ENCODE data around the gene GOT2. TPM values are rescaled to one million over a fixed set of nuclear protein-coding genes. Genes with fewer than 3 reads are reported as not detected.

Gene GOT2
- polyA plus RNA-seq (2012; rRNA removed): 59.2 and 69.2 TPM in 2 replicates
- 66.5 and 75.8 TPM in 2 replicates for polyA plus RNA-seq (2012; cell fraction: cytosol; rRNA removed)
- polyA plus RNA-seq (2012; cell fraction: nucleus; rRNA removed): 57.9 and 83.5 TPM in 2 replicates

DNA sequence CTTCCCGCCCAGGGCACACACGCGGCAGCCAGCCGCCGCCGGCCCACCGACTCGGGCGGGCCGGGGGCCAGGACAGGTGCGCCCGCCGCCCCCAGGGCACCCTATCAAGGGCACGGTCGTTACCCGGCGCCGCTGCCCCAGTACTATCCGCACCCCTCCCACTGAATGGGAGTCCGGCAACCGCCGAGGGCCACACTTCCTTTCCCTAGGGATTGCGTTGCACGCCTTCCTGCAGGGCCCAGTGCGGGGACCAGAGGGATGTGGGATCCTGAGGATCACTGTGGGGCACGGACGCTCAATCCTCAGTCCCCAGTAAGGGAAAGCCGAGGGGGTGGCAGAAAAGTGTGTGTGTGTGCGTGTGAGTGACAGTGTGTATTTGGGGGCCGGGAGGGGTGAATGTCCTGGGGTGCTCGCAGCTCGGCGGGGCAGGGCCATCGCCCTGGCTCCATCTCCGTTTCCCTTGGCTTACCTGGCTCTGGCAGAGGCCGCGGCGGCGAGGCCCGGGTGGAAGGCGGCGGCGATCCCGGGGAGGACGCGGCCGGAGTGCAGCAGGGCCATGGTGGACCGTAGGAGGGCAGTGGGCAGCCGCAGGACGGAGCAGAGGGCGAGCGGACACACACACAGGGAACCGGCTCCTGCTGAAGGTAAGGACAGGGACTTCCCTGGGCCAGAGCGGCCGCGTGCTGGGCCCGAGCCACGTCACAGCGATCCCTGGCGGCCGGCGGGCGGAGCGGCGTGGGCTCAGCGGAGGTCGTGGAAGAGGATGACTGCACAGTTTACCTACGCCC lies at the start of gene GOT2:
GOT2 (minus strand) TSS at position 646 of the 788 bp plus-strand sequence; CDS start at position 558, 88 bp downstream.
- Histone ChIP-seq H3K27me3 (ENCODE audit: insufficient read depth) (no peaks in the 10 kb centered on the region), H3K4me1 (ENCODE audit: control insufficient read depth in 1 of 2, insufficient read depth in 2 of 2, low read depth in 1 of 2, low read length in 1 of 2) (peaks cover 0 to 6% of the 10 kb centered on the region in 2 experiments; a peak in 3 of 4 replicates), H3K9ac (peak within 1 kb of the TSS; percentile 84), H3K27ac (ENCODE audit: low read depth in 2 of 2, low read length in 1 of 2) (peak within 1 kb of the TSS; percentile 67 to 71; a peak in 3 of 4 replicates), H3K79me2 (ENCODE audit: insufficient read depth) (peaks cover 52% of the 10 kb centered on the region), H3K4me3 (ENCODE audit: low read depth in 2 of 2, low read length in 1 of 2) (peak within 1 kb of the TSS; percentile 85 to 98), H3K4me2 (peak within 1 kb of the TSS; percentile 86), H2AFZ (ENCODE audit: low read depth) (peak within 1 kb of the TSS; percentile 80; the same call in 1 of the 2 replicates), H3K9me2 (no peaks in the 10 kb centered on the region), H3F3A (replicated peaks; ENCODE audit: insufficient read depth) (no peaks in the 10 kb centered on the region), H3K9me3 (no peaks in the 10 kb centered on the region), H3K36me3 (replicated peaks in 1 of 2; ENCODE audit: control insufficient read depth in 1 of 2, insufficient read depth in 2 of 2, low read length in 1 of 2) (peaks cover 0 to 5% of the 10 kb centered on the region in 2 experiments), H4K20me1 (ENCODE audit: insufficient read depth) (peaks cover 9% of the 10 kb centered on the region)
- ChIA-PET POLR2A (no interaction called here), CTCF (interaction anchor here (0.5 to 1.8 kb wide), 11 partner anchors 9 to 69 kb away, joined by 3 to 7 read pairs (median 4); no protein-coding TSS in a partner anchor)
- WGBS (ENCODE audit: low lambda C conversion rate): under 1% methylated on average over 32 of the region's 68 CpGs
- DNase-seq: peak; percentile 94
- TF ChIP-seq NFIC (IDR thresholded peaks at IDR 0.05; ENCODE audit: borderline replicate concordance) (peak; percentile 91), MXI1 (IDR thresholded peaks at IDR 0.05; ENCODE audit: low read depth, low read length) (peak; percentile 82), SIN3A (IDR thresholded peaks at IDR 0.05; ENCODE audit: borderline replicate concordance, low read depth, low read length) (peak; percentile 93; the same call in 1 of the 2 replicates), TAF1 (IDR thresholded peaks at IDR 0.05; ENCODE audit: borderline replicate concordance, low read depth, low read length) (peak; percentile 86), TCF12 (IDR thresholded peaks at IDR 0.05) (no peak), POLR2AphosphoS5 (IDR thresholded peaks at IDR 0.05; ENCODE audit: low read depth, low read length) (peak; percentile 77), CHD2 (IDR thresholded peaks at IDR 0.05; ENCODE audit: low read length, partially characterized antibody) (peak; percentile 87), EP300 (IDR thresholded peaks at IDR 0.05; ENCODE audit: borderline replicate concordance in 1 of 2, low read depth in 1 of 2, low read length in 1 of 2) (no peak; a peak in 1 of 4 replicates), JUND (IDR thresholded peaks at IDR 0.05) (no peak), RAD21 (IDR thresholded peaks at IDR 0.05; ENCODE audit: low read length) (0 out of 2 replicates have a peak, but pooled peaks have one; percentile 16), FOXJ3 (CRISPR knock-in tag; IDR thresholded peaks at IDR 0.05) (0 out of 2 replicates have a peak, but pooled peaks have one; percentile 32), RXRA (IDR thresholded peaks at IDR 0.05; ENCODE audit: borderline replicate concordance, low read depth) (no peak), MEF2A (IDR thresholded peaks at IDR 0.05; ENCODE audit: borderline replicate concordance, low read depth) (no peak), ELF1 (IDR thresholded peaks at IDR 0.05) (0 out of 2 replicates have a peak, but pooled peaks have one; percentile 56)
- TF ChIP-seq, protein P1, sequence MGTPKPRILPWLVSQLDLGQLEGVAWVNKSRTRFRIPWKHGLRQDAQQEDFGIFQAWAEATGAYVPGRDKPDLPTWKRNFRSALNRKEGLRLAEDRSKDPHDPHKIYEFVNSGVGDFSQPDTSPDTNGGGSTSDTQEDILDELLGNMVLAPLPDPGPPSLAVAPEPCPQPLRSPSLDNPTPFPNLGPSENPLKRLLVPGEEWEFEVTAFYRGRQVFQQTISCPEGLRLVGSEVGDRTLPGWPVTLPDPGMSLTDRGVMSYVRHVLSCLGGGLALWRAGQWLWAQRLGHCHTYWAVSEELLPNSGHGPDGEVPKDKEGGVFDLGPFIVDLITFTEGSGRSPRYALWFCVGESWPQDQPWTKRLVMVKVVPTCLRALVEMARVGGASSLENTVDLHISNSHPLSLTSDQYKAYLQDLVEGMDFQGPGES (IDR thresholded peaks at IDR 0.05; ENCODE audit: low read depth, low read length): no peak
- TF ChIP-seq, protein P2, sequence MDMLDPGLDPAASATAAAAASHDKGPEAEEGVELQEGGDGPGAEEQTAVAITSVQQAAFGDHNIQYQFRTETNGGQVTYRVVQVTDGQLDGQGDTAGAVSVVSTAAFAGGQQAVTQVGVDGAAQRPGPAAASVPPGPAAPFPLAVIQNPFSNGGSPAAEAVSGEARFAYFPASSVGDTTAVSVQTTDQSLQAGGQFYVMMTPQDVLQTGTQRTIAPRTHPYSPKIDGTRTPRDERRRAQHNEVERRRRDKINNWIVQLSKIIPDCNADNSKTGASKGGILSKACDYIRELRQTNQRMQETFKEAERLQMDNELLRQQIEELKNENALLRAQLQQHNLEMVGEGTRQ (IDR thresholded peaks at IDR 0.05; ENCODE audit: borderline replicate concordance, low read depth, low read length): no peak
- TF ChIP-seq, protein P3, sequence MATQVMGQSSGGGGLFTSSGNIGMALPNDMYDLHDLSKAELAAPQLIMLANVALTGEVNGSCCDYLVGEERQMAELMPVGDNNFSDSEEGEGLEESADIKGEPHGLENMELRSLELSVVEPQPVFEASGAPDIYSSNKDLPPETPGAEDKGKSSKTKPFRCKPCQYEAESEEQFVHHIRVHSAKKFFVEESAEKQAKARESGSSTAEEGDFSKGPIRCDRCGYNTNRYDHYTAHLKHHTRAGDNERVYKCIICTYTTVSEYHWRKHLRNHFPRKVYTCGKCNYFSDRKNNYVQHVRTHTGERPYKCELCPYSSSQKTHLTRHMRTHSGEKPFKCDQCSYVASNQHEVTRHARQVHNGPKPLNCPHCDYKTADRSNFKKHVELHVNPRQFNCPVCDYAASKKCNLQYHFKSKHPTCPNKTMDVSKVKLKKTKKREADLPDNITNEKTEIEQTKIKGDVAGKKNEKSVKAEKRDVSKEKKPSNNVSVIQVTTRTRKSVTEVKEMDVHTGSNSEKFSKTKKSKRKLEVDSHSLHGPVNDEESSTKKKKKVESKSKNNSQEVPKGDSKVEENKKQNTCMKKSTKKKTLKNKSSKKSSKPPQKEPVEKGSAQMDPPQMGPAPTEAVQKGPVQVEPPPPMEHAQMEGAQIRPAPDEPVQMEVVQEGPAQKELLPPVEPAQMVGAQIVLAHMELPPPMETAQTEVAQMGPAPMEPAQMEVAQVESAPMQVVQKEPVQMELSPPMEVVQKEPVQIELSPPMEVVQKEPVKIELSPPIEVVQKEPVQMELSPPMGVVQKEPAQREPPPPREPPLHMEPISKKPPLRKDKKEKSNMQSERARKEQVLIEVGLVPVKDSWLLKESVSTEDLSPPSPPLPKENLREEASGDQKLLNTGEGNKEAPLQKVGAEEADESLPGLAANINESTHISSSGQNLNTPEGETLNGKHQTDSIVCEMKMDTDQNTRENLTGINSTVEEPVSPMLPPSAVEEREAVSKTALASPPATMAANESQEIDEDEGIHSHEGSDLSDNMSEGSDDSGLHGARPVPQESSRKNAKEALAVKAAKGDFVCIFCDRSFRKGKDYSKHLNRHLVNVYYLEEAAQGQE (IDR thresholded peaks at IDR 0.05; ENCODE audit: low read depth, low read length): no peak
- TF ChIP-seq, protein P4, sequence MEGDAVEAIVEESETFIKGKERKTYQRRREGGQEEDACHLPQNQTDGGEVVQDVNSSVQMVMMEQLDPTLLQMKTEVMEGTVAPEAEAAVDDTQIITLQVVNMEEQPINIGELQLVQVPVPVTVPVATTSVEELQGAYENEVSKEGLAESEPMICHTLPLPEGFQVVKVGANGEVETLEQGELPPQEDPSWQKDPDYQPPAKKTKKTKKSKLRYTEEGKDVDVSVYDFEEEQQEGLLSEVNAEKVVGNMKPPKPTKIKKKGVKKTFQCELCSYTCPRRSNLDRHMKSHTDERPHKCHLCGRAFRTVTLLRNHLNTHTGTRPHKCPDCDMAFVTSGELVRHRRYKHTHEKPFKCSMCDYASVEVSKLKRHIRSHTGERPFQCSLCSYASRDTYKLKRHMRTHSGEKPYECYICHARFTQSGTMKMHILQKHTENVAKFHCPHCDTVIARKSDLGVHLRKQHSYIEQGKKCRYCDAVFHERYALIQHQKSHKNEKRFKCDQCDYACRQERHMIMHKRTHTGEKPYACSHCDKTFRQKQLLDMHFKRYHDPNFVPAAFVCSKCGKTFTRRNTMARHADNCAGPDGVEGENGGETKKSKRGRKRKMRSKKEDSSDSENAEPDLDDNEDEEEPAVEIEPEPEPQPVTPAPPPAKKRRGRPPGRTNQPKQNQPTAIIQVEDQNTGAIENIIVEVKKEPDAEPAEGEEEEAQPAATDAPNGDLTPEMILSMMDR (IDR thresholded peaks at IDR 0.05): peak; percentile 89
- TF ChIP-seq, protein P5, sequence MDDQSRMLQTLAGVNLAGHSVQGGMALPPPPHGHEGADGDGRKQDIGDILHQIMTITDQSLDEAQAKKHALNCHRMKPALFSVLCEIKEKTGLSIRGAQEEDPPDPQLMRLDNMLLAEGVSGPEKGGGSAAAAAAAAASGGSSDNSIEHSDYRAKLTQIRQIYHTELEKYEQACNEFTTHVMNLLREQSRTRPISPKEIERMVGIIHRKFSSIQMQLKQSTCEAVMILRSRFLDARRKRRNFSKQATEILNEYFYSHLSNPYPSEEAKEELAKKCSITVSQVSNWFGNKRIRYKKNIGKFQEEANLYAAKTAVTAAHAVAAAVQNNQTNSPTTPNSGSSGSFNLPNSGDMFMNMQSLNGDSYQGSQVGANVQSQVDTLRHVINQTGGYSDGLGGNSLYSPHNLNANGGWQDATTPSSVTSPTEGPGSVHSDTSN (IDR thresholded peaks at IDR 0.05): 0 out of 2 replicates have a peak, but pooled peaks have one; percentile 7
- TF ChIP-seq, protein P6, sequence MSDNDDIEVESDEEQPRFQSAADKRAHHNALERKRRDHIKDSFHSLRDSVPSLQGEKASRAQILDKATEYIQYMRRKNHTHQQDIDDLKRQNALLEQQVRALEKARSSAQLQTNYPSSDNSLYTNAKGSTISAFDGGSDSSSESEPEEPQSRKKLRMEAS (IDR thresholded peaks at IDR 0.05; ENCODE audit: low read depth): peak; percentile 83
